ENCODE data around the gene ANO7. TPM values are rescaled to one million over a fixed set of nuclear protein-coding genes. Genes with fewer than 3 reads are reported as not detected.

Gene ANO7
- total RNA-seq, 1 experiment from 2014 or later = 5.2 TPM

GRCh38 chr2:241209271-241209670 lies 20.8 kb downstream of the ANO7 start:
- peaks cover 9% of the 10 kb centered on the region in 2 experiments for H3K4me1 Mint-ChIP-seq
- H2BK15ac ChIP-seq (ENCODE audit: low read depth, low read length) = no peak overlapping the region
- no peak overlapping the region for H3K23ac ChIP-seq (ENCODE audit: insufficient read length, low read depth, low read length)
- no peaks in the 10 kb centered on the region for H3K4me1 ChIP-seq (ENCODE audit: insufficient read depth, low read length)
- H3K18ac ChIP-seq (ENCODE audit: insufficient read length, low read depth, low read length) = no peak overlapping the region
- H2BK20ac ChIP-seq (ENCODE audit: low read depth, low read length, poor library complexity, severe bottlenecking) = no peak overlapping the region
- H3K27me3 ChIP-seq (ENCODE audit: insufficient read depth, low read length) = no peaks in the 10 kb centered on the region
- no peak overlapping the region for H3K4me2 ChIP-seq (ENCODE audit: insufficient read depth, insufficient read length, low read length)
- no peak overlapping the region for H3K27ac Mint-ChIP-seq
- H3K27me3 Mint-ChIP-seq (ENCODE audit: low read depth) = peaks cover 5% of the 10 kb centered on the region
- H2AK5ac ChIP-seq (ENCODE audit: insufficient read length, low read length) = no peak overlapping the region
- H3K9me3 ChIP-seq (ENCODE audit: control insufficient read depth, low read depth, low read length) = no peaks in the 10 kb centered on the region
- no peak overlapping the region for H4K8ac ChIP-seq (replicated peaks; ENCODE audit: insufficient read length, low read depth, low read length)
- H4K91ac ChIP-seq (ENCODE audit: insufficient read length, low read depth, low read length) = no peak overlapping the region
- no peak overlapping the region for H4K5ac ChIP-seq (ENCODE audit: insufficient read length, low read depth, low read length)
- no peak overlapping the region for H3T11ph ChIP-seq (ENCODE audit: low read length)
- no peak overlapping the region for H2BK120ac ChIP-seq (ENCODE audit: low read depth, low read length, poor library complexity, severe bottlenecking)
- WGBS (ENCODE audit: extremely low coverage, insufficient read length, low lambda C conversion rate) = no CpG with 5 or more reads among the region's 33 CpGs
- H2AFZ ChIP-seq (ENCODE audit: low read length) = no peak overlapping the region
- no peaks in the 10 kb centered on the region for H4K20me1 ChIP-seq (ENCODE audit: control insufficient read depth, insufficient read depth, insufficient read length)
- no peak for DNase-seq
- no peak for TF ChIP-seq CTCF (conservative IDR thresholded peaks at IDR 0.05)
- no peak overlapping the region for H2BK5ac ChIP-seq (ENCODE audit: insufficient read length, low read length)
- no peaks in the 10 kb centered on the region; a peak in 1 of 7 replicates for H3K36me3 Mint-ChIP-seq (ENCODE audit: insufficient read depth in 1 of 3, low read depth in 3 of 3)
- H3K14ac ChIP-seq (ENCODE audit: insufficient read depth, low read length) = no peak overlapping the region; the same call in 1 of the 2 replicates
- no peak overlapping the region for H3K4me3 Mint-ChIP-seq
- no peak overlapping the region for H3K27ac ChIP-seq (ENCODE audit: insufficient read length, low read depth, low read length)
- peaks cover 4% of the 10 kb centered on the region for H3K23me2 ChIP-seq (ENCODE audit: insufficient read length, low read depth, low read length, poor library complexity, severe bottlenecking)
- H3K79me1 ChIP-seq (ENCODE audit: insufficient read depth, low read depth, low read length, poor library complexity, severe bottlenecking) = no peaks in the 10 kb centered on the region
- H3K4ac ChIP-seq (ENCODE audit: low read depth, low read length) = no peak overlapping the region
- H3K79me2 ChIP-seq (ENCODE audit: insufficient read depth, low read length) = no peaks in the 10 kb centered on the region
- H2BK12ac ChIP-seq (ENCODE audit: insufficient read length, low read depth, low read length) = no peak overlapping the region
- no peak overlapping the region for H3K56ac ChIP-seq (ENCODE audit: insufficient read length, low read depth, low read length)
- H3K9ac ChIP-seq (ENCODE audit: extremely low read depth, insufficient read length, low read length) = no peak overlapping the region
- no peaks in the 10 kb centered on the region for H3K9me3 Mint-ChIP-seq
